GM11168 (cell line): ENCODE measurements around the gene FOXJ2.
"Not testable (repeated sequence)": the region's sequence is repeated elsewhere in the genome, so short reads cannot be mapped to it uniquely, and the experiment has no call there.

Source experiments
- in situ Hi-C: fragments of 300-500 bp; cut with MboI; formaldehyde crosslinking; loops from one replicate; pipeline ENCODE4 v1.12.0; 2022; ENCODE audit warnings: low sequenced_read_pairs; ENCODE audit not compliant: unreplicated experiment

Gene FOXJ2

DNA sequence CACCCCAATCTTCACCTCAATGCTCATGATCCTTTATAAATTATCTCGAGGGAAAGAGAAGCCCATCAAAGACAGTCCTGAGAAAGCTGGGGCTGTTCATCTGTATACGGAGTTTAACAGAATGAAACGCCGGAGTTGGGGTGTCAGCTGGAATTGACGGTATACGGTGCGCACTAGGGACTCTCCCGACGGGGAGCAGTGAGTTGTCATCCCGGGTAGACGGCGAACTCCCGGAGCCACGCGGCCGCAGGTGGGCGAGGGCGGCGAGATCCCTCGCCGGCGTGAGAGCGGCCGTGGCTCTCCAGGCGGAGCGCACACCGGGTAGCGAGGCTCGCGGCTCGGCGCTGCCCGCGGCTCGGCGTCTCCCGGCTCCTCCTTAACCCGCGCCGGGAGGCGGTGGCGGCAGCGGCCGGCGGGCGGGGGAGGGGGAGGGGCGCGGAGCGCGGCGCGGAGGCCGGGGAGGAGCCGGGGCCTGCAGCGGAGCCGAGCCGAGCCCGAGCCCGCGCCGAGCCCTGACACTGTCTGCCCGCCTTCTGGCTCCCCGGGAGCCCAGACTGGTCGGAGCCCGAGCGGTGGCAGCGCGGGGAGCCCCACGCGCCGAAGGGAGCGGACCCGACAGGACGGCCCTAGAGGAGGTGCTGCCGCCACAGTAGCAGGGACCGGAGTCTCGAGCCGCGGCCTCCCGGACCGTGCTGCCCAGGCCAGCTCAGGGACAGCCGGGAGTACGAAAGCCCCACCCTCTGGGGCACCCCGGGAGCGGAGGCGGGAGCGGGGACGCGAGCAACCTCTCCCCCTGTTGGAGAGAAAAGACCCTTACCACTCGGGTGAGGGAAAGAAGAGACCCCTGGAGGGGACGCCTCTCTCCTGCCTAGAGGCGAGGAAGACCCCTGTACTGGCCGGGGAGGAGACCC is at the start of gene FOXJ2:
Gene FOXJ2 (plus strand): TSS at position 475 of the 911 bp plus-strand sequence. CDS start 7,117 bp downstream, outside the sequence.
- in situ Hi-C loops = no loop called here

- in situ Hi-C loops = not testable (repeated sequence)
Observed at GRCh38 chr12:7983019-7983418, 49.5 kb upstream of the FOXJ2 start.

DNA sequence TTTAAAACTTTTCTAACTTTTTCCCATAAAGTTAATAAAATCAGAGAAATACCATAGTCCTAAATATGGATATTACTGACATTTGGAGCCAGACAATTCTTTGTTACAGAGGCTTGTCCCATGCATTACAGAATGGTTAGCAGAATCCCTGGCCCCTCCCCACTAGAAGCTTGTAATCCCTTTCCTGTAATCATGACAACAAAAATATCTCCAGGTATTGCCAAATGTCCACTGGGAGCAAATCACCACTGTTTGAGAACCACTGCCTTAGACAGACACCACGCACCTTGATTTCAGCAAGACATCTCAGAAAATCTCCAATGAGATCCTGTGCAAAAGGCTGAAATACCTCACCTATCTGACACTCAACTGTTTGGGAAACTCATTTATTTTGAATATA is 49.1 kb upstream of the FOXJ2 start:
- in situ Hi-C loops = not testable (repeated sequence)

DNA sequence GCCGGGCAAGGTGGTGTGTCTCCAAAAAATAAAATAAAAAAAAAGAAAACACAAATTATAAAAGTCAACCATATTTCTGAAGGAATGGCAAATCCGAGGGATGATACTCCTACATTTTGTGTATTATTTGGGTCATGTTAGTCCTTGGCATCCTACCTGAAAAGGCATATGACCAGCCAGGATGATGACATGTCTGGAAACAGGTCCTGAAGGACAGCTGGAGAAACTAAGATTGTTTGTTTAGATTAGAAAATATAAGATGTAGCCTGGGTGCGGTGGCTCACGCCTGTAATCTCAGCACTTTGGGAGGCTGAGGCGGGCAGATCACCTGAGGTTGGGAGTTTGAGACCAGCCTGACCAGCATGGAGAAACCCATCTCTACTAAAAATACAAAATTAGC is 47.6 kb upstream of the FOXJ2 start:
- in situ Hi-C loops = no loop called here

DNA sequence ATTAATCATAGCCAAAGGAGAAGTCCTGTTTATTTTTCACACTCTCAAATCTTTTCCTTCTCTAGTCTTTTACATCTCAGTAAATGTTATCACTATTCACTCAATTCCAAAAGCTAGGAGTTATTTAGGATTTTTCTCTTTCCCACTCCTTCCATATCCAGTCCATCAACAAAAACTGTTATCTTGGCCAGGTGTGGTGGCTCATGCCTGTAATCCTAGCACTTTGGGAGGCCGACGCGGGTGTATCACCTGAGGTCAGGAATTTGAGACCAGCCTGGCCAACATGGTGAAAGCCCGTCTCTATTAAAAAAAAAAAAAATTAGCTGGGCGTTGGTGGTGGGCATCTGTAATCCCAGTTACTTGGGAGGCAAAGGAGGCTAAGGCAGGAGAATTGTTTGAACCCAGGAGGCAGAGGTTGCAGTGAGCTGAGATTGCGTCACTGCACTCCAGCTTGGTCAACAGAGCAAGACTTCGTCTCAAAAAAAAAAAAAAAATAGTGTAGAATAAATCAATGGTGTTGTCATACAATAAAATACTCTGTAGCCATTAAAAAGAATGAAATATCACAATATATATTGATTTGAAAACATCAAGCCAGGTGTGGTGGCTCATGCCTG is 46.6 kb upstream of the FOXJ2 start:
- in situ Hi-C loops = no loop called here

DNA sequence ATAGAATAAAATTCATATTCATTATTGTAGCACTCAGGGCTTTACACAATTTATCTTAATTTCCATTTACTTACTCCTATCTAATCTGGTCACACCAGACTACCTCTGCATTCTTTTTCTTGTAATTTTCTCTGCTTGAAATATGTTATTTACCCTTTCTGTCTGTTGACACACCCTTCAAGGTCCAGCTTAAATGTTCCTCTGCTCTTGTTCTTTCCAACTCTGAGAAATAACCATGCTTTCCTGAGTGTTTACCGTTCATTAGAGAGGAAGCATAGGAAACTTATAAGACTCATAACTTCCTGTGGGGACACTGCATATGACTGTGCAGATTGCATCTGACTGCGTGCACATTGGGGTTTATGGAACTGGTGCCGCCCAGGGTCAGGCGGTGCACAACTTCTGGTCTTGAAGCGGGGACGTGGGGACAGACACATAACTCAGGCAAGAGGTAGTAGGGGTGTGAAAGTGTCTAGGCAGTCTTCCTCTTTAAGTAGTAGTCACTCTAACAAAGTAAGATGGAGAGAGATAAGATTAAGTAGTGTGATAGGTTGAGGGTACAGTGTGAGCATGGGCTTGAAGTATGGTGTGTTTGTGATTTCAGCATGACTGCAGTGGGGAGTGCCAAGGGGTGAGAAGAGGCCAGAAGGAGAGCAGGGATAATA is 42.6 kb upstream of the FOXJ2 start:
- in situ Hi-C loops = no loop called here

DNA sequence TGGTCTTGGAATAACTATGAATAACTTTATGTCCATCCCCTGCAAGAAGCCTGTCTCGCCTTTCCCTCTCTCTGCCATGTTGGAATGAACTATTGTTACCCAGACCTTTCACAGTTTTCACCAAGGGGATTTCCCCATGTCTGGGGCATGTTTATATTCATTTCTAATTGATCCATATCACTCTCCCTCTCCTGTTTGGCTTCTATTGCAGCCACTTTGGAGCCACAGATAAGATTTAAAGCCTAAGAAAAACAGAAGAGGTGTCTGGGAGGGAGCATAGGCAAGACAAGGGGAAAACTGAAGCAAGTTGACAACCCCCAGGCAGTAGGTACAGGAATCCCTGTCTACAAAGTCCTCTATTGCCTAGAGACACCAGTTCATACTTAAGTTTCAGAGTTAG is 41.0 kb upstream of the FOXJ2 start:
- in situ Hi-C loops = no loop called here

DNA sequence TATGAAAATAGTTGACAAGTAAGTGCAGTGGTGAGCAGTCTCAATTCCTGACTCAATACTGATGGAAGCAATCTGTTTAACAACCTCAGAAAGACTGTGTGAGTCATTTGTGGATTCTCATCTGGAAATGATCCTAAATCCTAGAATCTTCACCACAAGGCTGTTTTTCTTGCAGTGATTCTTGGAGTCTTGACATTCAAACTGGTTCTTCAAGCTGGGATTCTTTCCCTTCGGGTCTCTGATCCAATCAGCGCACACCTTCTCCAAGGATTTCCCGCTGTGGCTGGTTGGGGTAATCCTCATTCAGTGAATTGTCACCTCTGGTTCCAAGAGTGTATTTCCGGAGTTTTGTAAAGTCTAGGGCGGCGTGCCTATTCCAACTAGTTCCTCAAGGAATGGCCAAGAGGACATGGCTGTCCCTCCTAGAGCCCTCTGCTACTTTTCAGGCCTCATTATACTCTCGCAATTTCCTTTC is 37.7 kb upstream of the FOXJ2 start:
- in situ Hi-C loops = loop anchor here (5.0 kb wide), 1 partner anchor 137 kb away; no protein-coding TSS in a partner anchor

GRCh38 chr12:7995266-7995963 is 37.1 kb upstream of the FOXJ2 start:
- in situ Hi-C loops = loop anchor here (5.0 kb wide), 1 partner anchor 138 kb away; no protein-coding TSS in a partner anchor

GRCh38 chr12:8000827-8001226 is 31.7 kb upstream of the FOXJ2 start:
- in situ Hi-C loops = not testable (repeated sequence)

DNA sequence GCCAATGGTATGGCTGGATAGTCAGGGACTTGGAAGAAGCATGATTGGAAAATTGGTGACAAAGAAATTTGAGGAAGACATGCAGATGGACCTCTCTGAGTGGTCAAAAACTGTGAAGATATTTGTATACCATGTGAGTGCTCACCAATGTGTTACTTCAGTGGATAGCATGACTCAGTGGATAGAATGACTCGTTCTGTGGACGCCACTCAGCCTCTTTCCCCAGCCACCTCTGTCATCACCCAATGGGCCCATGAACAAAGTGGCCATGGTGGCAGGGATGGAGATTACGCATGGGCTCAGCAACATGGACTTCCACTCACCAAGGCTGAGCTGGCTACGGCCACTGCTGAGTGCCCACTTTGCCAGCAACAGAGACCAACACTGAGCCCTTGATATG is 31.0 kb upstream of the FOXJ2 start:
- in situ Hi-C loops = not testable (repeated sequence)

- in situ Hi-C loops = not testable (repeated sequence)
Observed at GRCh38 chr12:8004897-8005296, 27.6 kb upstream of the FOXJ2 start.

GRCh38 chr12:8011331-8011730 is 21.2 kb upstream of the FOXJ2 start:
- in situ Hi-C loops = no loop called here

DNA sequence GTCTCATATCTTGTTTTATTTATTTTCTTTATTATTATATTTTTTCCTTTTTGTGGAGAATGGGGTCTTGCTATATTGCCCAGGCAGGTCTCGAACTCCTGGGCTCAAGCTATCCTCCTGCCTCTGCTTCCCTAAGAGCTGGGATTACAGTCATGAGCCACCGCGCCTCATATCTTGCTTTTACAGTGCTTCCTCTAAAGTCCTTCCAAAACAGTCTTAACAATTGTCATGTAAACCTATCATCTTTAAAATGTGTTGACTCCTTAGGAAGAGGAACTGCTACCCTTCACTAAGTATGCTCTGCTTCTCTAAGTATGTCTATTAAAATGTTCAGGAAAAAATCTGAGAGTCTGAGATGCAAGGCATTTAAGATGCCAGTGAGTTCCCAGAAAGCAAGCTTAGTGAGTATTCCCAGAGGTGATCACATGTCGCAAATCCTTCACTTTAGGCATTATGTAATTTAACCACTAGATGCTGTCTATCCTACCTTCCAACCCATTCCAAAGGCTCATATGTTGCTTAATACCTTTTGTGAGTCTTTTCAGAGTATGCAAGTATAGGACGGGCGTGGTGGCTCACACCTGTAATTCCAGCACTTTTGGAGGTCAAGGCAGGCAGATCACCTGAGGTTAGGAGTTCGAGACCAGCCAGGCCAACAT is 19.7 kb upstream of the FOXJ2 start:
- in situ Hi-C loops = no loop called here

DNA sequence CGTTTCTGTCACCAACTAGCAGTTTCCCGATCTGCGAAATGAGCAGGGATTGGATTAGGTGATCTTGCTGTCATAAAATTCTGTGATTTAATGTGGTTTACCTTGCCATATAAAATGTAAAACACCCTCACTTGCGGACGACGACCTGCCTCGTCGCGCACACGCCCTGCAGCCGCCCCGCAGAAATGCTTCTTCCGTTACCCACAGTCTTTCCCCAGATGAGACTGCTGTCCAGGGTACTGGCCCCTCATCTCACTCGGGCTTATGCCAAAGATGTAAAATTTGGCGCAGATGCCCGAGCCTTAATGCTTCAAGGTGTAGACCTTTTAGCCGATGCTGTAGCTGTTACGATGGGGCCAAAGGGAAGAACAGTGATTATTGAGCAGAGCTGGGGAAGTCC is 17.7 kb upstream of the FOXJ2 start:
- in situ Hi-C loops = no loop called here

DNA sequence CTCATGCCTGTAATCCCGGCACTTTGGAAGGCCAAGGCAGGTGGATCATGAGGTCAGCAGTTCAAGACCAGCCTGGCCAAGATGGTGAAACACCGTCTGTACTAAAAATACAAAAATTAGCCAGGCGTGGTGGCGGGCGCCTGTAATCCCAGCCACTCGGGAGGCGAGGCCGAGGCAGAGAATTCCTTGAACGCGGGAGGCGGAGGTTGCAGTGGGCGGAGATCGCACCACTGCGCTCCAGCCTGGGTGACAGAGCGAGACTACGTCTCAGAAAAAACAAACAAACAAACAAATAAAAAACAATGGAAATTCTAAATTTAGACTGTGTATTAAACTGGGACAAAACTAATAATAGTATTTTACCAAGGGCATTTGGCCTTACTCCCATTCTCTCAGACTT is 14.3 kb upstream of the FOXJ2 start:
- in situ Hi-C loops = not testable (repeated sequence)

- in situ Hi-C loops = no loop called here
Observed at GRCh38 chr12:8018666-8019581, 13.6 kb upstream of the FOXJ2 start.

DNA sequence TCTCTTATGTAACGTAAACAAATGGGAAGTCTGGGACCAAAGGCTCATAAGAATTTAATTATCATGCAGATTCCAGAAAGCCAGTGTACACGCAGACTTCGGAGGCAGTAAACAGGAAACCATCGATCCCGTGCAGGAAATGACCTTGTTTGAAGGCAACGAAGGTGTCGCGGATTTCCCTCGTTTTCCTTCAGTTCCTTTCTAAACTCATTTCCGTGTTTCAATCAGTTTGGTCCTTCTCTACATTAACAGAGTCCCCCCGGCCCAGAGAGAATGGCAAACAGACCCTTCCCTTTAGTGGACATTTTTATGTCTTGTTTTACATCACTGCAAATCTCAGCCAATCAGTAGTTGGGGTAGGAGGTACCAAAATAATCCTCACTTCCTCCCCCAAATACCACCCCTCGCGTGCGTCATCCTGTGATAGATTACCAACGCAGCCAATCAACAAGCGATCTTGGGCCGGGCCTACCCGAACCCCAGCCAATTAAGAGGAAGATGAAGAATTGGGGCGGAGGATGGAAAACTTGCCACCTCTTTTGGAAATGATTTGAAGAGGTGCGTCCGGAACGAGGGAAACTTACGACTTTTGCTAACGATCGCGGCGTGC is 6.1 kb upstream of the FOXJ2 start:
- in situ Hi-C loops = no loop called here
